C4-2B (cell line): ENCODE results near the gene DOCK3.

ENCODE experiments used
- ZFX ChIP-seq: fragments of 450-650 bp; IDR thresholded peaks from 2 replicates; pipeline ENCODE4 v1.6.1; 2017
- TF ChIP-seq, protein P1 (sequence below): fragments of 450-650 bp; conservative IDR thresholded peaks from 2 replicates; pipeline ENCODE4 v1.5.1; 2017; ENCODE audit warnings: mild to moderate bottlenecking

DNA sequence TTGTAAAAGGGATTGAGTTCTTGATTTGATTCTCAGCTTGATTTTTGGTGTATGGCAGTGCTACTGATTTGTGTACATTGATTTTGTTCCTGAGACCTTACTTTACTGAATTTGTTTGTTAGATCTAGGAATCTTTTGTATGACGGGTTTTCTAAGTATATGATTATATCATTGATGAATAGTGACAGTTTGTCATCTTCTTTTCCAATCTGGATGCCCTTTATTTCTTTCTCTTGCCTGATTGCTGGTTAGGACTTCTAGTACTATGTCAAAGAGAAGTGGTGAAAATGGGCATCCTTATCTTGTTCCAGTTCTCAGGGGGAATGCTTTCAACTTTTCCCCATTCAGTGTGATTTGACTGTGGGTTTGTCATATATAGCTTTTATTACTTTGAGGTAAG lies 103.0 kb downstream of the DOCK3 start:
- TF ChIP-seq, protein P1, sequence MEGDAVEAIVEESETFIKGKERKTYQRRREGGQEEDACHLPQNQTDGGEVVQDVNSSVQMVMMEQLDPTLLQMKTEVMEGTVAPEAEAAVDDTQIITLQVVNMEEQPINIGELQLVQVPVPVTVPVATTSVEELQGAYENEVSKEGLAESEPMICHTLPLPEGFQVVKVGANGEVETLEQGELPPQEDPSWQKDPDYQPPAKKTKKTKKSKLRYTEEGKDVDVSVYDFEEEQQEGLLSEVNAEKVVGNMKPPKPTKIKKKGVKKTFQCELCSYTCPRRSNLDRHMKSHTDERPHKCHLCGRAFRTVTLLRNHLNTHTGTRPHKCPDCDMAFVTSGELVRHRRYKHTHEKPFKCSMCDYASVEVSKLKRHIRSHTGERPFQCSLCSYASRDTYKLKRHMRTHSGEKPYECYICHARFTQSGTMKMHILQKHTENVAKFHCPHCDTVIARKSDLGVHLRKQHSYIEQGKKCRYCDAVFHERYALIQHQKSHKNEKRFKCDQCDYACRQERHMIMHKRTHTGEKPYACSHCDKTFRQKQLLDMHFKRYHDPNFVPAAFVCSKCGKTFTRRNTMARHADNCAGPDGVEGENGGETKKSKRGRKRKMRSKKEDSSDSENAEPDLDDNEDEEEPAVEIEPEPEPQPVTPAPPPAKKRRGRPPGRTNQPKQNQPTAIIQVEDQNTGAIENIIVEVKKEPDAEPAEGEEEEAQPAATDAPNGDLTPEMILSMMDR: no peak
- TF ChIP-seq ZFX: no peak
